ENCODE results near the gene WNT3A.

DNA sequence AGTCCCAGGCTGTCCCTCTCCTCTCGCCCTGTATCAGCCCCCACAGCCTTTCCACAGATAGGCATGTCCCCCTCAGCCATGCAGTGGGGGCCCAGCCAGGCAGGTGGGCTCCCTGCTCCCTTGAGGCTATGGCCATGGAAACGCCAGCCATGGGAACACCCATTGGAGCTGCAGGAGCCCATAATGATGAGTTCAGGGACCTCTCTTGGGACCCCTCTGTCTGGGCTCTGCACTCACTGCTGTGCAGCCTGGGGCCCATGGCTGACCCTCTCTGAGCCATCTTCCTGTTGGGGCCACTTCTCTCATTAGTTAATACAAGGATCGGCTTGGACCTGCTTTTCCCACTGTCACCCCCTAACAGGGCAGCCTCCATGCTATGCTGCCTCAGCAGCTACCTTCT is 33.2 kb downstream of the WNT3A start:
- TF ChIP-seq, protein P1, sequence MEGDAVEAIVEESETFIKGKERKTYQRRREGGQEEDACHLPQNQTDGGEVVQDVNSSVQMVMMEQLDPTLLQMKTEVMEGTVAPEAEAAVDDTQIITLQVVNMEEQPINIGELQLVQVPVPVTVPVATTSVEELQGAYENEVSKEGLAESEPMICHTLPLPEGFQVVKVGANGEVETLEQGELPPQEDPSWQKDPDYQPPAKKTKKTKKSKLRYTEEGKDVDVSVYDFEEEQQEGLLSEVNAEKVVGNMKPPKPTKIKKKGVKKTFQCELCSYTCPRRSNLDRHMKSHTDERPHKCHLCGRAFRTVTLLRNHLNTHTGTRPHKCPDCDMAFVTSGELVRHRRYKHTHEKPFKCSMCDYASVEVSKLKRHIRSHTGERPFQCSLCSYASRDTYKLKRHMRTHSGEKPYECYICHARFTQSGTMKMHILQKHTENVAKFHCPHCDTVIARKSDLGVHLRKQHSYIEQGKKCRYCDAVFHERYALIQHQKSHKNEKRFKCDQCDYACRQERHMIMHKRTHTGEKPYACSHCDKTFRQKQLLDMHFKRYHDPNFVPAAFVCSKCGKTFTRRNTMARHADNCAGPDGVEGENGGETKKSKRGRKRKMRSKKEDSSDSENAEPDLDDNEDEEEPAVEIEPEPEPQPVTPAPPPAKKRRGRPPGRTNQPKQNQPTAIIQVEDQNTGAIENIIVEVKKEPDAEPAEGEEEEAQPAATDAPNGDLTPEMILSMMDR (IDR thresholded peaks at IDR 0.05; ENCODE audit: low read depth, low read length) = no peak
- no peak for TF ChIP-seq EZH2phosphoT487 (IDR thresholded peaks at IDR 0.05; ENCODE audit: low read depth)
